ACC112 (cell line): Measurements from ENCODE around the gene ZBTB16.

ENCODE experiments used
- H2AFZ ChIP-seq: fragments of 200-600 bp; sonication (generic); one replicate; pipeline ENCODE4 v1.6.0; 2017; ENCODE audit warnings: antibody characterized with exemption, low read length; ENCODE audit not compliant: unreplicated experiment
- H3K27ac ChIP-seq: fragments of 200-600 bp; sonication (generic); 2 replicates; pipeline ENCODE4 v1.5.1; 2014; ENCODE audit warnings: low read depth, mild to moderate bottlenecking, antibody characterized with exemption, low read length, moderate library complexity
- H3K27me3 ChIP-seq: fragments of 200-600 bp; sonication (generic); 2 replicates; pipeline ENCODE4 v1.6.1; 2014; ENCODE audit warnings: mild to moderate bottlenecking, antibody characterized with exemption, low read length, moderate library complexity, mixed read lengths; ENCODE audit not compliant: insufficient read depth
- H3K36me3 ChIP-seq: fragments of 200-600 bp; sonication (generic); 2 replicates; pipeline ENCODE4 v1.6.1; 2016; ENCODE audit warnings: mild to moderate bottlenecking, antibody characterized with exemption, low read length, moderate library complexity, mixed read lengths; ENCODE audit not compliant: insufficient read depth
- H3K4me1 ChIP-seq: fragments of 200-600 bp; sonication (generic); one replicate; pipeline ENCODE4 v1.6.1; 2016; ENCODE audit warnings: low read length, mixed read lengths; ENCODE audit not compliant: insufficient read depth, unreplicated experiment, control insufficient read depth
- H3K4me3 ChIP-seq: fragments of 200-600 bp; sonication (generic); 2 replicates; pipeline ENCODE4 v1.5.1; 2014; ENCODE audit warnings: mild to moderate bottlenecking, low read depth, low read length
- H3K79me2 ChIP-seq: fragments of 200-600 bp; sonication (generic); one replicate; pipeline ENCODE4 v1.6.0; 2016; ENCODE audit warnings: low read length; ENCODE audit not compliant: control insufficient read depth, unreplicated experiment, insufficient read depth

ZBTB16 gene

DNA sequence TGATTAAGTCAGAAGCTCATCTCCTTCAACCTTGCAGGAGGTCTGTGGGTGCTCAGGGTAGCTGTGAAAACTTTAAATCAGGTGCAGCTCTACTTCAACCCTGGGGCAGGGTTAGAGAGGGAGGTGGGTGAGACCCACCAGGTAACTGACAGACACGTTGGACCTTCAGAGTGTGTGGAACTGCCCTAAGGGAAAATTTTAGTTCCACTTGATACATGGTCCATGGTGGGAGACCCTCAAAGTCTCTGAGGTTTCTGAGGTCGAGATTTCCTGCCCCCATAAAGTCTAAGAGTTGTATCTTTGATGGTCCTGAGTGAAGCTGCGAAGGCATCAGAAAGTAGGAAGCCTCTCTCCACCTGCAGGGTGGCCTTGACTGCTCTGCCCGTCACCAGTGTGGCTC is 212.8 kb downstream of the ZBTB16 start:
- Histone ChIP-seq H3K79me2 (no peaks in the 10 kb centered on the region), H3K27ac (no peak overlapping the region), H2AFZ (no peak overlapping the region), H3K27me3 (no peaks in the 10 kb centered on the region), H3K4me1 (no peaks in the 10 kb centered on the region), H3K36me3 (no peaks in the 10 kb centered on the region), H3K4me3 (no peak overlapping the region)

DNA sequence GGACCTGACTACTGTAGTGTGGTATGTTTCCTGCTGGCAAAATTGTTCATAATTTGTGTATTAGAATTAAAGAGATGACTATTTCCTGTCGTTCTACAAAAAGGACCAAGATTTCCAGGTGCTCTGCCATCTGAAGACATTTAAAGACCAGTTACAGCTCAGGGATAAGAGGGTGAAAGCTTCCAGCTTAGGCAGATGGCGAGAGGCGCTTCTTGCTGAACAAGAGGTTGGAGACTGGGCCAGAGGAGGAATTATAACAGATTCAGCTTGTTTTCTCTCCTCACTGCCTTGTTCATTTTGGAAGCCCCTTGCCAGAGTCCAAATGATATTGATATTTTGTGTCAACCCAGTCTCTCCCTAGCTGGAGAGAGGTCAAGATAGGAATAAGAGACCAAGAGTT is 213.6 kb downstream of the ZBTB16 start:
- no peaks in the 10 kb centered on the region for H3K79me2 ChIP-seq
- no peak overlapping the region for H3K4me3 ChIP-seq
- H3K36me3 ChIP-seq, result no peaks in the 10 kb centered on the region
- no peak overlapping the region for H2AFZ ChIP-seq
- H3K4me1 ChIP-seq, result no peaks in the 10 kb centered on the region
- H3K27me3 ChIP-seq, result no peaks in the 10 kb centered on the region
- H3K27ac ChIP-seq, result no peak overlapping the region

DNA sequence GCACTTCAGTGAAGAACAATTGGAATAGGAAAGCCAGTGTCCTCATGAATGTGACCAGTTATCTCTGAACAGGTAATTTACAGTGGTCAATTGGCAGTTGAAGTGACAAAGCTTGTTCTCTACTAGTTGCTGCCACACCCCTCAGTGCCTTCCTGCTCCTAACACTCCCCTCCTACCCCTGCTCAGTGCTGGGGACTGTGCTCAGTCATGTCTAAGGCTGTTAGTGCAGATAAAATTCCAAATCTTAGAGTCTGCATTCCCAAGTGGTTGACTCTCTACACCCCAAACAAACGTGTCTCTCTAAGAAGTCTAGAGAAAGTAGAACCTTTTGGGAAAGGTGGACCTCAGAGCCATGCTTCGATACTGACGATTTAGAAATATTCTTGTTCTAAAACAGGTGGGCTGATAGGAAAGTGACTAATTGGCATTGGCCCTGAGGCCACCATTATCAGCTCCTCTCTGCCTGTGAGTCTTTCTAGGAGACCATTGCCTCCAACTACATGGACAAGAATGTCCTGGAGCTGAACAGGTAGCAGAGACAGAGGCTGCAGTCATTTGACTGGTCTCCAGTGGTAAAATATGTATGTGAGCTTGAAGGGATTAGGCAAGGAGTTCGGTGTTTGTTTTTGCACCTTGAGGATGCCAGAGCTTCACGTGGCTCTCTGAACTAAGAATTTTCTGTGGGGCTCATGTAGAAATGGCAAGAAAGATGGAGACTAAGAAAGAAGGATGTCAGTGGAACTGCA is 214.6 kb downstream of the ZBTB16 start:
- Histone ChIP-seq H3K79me2 (no peaks in the 10 kb centered on the region), H3K27ac (no peak overlapping the region), H3K27me3 (no peaks in the 10 kb centered on the region), H2AFZ (no peak overlapping the region), H3K4me3 (no peak overlapping the region), H3K36me3 (no peaks in the 10 kb centered on the region), H3K4me1 (no peaks in the 10 kb centered on the region)

DNA sequence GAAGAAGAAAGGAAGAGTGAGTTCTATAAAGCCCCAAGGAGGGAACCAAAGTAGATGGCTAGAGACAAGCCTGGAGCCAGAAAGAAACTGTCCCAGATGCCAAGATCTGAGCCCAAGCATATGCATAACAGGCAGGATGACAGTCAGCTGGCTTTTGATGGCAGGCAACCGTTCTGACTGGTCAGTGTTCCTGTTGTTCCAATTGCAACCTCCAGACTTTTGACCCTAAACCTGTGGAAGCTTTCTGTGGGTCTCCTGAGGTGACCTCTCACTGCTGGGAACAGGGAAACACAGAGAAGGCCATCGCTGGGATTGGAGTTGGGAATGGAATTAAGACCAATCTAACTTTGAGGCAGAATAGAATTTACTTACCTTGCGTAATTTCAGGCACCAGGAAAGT is 215.1 kb downstream of the ZBTB16 start:
- H3K4me1 ChIP-seq, result peaks cover 4% of the 10 kb centered on the region
- H3K27me3 ChIP-seq, result no peaks in the 10 kb centered on the region
- no peak overlapping the region for H2AFZ ChIP-seq
- H3K79me2 ChIP-seq, result no peaks in the 10 kb centered on the region
- H3K27ac ChIP-seq, result no peak overlapping the region
- no peak overlapping the region for H3K4me3 ChIP-seq
- no peaks in the 10 kb centered on the region for H3K36me3 ChIP-seq

DNA sequence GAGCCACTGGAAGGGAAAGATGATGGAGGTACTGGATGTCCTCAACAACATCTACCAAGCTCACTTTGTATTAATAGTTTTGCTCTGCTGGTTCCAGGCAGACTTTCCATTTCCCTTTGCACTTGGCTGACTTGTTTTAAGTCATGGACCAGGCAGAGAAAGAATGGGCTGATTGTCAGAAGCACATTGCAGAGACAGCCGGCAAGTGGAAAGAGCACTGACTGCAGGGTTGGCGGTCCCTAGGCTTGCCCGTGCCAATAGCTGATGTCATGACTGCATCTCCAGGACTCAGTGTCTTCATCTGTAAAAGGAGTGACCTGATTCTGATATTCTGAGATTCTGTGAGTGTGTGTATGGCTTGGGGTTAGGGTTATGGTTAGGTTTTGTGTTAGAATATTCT is 215.8 kb downstream of the ZBTB16 start:
- Histone ChIP-seq H3K27ac (no peak overlapping the region), H3K4me1 (peaks cover 10% of the 10 kb centered on the region), H3K79me2 (no peaks in the 10 kb centered on the region), H3K27me3 (no peaks in the 10 kb centered on the region), H3K4me3 (no peak overlapping the region), H2AFZ (no peak overlapping the region), H3K36me3 (no peaks in the 10 kb centered on the region)

DNA sequence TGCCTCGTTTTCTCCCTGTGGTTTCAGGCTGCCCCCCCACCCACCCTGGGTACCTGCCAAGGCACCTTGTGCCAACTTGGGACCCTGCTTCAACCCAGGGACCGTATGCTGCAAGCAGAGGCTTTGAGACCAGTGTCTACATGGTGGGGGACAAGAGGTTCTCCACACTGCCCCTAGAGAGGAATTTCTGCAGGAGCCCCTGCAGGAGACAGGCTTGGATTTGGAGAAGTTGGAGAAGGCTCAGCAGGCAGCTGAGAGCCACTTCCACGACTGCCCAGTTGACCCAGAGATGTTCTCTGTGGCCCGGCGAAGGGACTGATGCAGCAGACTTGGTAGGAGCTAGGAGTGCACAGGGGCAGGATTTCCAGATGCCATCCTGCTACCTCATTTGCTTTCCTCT is 216.6 kb downstream of the ZBTB16 start:
- Histone ChIP-seq H2AFZ (no peak overlapping the region), H3K27me3 (no peaks in the 10 kb centered on the region)

DNA sequence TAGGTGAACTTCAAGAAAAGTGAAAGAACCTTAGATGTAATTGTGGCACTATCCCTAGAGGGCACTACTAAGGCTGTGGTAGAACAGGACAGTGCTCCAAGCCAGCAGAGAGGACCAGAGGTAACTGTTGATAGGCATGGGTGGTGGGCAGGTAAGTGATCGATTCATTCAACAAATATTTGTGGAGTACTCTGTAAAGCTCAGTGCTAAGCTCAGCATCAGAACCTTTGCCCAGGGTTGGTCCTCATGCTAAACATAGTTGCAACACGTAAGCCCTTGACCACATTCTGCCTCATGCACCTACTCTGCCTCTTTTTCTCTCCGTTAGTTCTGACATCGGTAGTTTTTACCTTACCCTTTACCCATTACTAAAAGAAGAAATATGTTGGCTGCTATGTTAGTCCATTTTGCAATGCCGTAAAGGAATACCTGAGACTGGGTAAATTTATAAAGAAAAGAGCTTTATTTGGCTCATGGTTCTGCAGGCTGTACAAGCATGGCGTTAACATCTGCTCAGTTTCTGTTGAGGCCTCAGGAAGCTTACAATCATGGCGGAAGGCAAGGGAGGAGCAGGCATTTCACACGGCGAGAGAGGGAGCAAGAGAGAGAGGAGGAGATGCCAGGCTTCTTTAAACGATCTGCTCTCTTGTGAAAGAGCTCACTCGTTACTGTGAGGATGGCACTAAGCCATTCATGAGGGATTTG is 218.3 kb downstream of the ZBTB16 start:
- Histone ChIP-seq H3K36me3 (no peaks in the 10 kb centered on the region), H3K27ac (no peak overlapping the region), H3K27me3 (no peaks in the 10 kb centered on the region), H3K4me1 (peaks cover 22% of the 10 kb centered on the region), H3K4me3 (no peak overlapping the region), H3K79me2 (no peaks in the 10 kb centered on the region), H2AFZ (no peak overlapping the region)

More for the DNA sequence above, 216.6 kb downstream of the ZBTB16 start:
- no peaks in the 10 kb centered on the region for H3K79me2 ChIP-seq
- H3K27ac ChIP-seq, result no peak overlapping the region
- peaks cover 17% of the 10 kb centered on the region for H3K4me1 ChIP-seq
- no peaks in the 10 kb centered on the region for H3K36me3 ChIP-seq
- no peak overlapping the region for H3K4me3 ChIP-seq

DNA sequence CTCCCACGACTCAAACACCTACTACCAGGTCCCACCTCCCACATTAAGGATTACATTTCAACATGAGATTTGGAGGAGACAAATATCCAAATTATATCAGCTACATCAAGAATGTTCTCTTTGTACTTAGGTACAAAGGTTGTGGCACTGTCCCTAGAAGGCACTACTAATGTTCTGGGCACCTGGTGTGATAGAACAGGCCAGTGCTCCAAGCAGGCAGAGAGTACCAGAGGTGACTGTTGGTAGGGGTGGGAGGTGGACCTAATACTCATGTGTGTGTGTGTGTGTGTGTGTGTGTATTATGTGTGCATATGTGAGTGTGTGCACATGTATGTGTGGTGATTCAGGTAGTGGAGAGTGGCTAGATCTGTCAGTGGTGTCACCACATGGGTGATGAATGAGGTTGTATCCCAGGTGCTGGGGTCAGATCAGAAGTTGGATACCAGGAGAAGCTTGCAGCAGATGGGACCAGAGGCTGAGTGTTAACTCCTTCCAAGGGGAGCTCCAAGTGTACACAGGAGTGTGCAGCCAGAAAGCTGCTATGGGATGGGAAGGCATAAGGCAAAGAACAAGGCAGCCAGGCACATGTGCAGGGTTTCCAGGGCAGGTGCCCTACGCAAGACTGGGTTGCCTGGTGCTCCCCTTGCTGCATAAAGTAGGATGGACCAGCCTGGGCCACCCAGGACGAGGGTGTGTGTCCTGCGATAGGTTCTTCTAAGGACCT is 219.0 kb downstream of the ZBTB16 start:
- peaks cover 22% of the 10 kb centered on the region for H3K4me1 ChIP-seq
- no peaks in the 10 kb centered on the region for H3K36me3 ChIP-seq
- no peak overlapping the region for H3K27ac ChIP-seq
- no peak overlapping the region for H2AFZ ChIP-seq
- H3K79me2 ChIP-seq, result no peaks in the 10 kb centered on the region
- no peaks in the 10 kb centered on the region for H3K27me3 ChIP-seq
- H3K4me3 ChIP-seq, result no peak overlapping the region

DNA sequence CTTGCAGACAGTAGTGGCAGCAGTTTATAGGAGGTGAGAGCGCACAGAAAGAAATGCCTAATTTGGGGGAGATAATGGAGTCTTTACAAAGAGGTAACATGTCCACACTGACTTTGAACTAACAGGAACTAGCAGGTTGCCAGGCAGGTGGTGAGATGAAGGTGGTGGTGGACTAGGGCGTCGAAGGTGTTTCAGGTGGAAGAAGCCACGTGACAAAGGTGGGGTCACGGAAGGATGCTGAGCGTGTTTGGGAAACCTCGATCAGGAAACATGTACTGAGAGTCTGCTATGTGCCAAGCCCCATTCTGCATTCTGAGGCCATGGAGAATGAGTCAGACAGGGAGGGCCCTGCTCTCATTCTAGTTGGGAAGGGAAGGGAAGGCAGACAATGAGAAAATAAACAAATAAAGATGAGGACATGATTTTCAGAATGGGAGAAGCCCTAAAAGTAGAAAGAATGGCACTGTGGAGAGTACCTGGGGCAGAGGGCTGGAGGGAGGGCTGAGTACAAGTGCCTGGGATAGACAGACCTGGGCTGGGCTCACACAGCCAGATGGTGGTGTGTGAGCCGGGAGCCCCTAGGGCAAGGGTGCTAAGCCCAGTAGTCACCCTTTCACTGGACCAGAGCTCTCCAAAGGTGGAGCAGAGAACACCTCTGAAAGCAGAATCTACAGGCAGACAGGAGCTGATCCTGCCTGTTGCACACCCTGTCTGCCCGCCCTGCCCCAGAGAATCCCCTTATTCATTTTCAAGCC is 220.5 kb downstream of the ZBTB16 start:
- H3K27me3 ChIP-seq, result no peaks in the 10 kb centered on the region
- peaks cover 23% of the 10 kb centered on the region for H3K4me1 ChIP-seq
- H3K36me3 ChIP-seq, result no peaks in the 10 kb centered on the region
- H3K79me2 ChIP-seq, result no peaks in the 10 kb centered on the region
- H3K4me3 ChIP-seq, result no peak overlapping the region
- no peak overlapping the region for H2AFZ ChIP-seq
- no peak overlapping the region for H3K27ac ChIP-seq

DNA sequence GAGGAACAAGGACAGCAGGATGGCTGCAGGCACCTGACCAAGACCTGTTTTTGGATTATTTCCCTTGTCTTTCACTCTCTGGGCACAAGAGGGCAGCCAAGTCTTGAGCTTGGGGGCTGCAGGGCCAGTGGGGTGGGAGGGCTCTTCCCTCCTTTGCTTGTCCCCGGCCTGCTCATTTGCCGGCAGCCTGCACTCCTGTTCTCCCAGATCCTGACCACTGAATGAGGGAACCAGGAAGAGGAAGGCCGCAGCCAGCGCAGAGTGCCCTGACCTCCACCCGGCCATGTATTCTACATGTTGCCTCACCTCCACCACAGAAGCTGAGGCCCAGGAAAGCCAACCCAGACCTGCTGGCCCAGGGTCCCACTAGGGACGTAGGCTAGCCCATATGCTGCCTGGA is 221.2 kb downstream of the ZBTB16 start:
- peak overlapping the region; percentile 12; the same call in 1 of the 2 replicates for H3K27ac ChIP-seq
- H3K79me2 ChIP-seq, result no peaks in the 10 kb centered on the region
- peak overlapping the region; percentile 55 for H2AFZ ChIP-seq
- peaks cover 30% of the 10 kb centered on the region for H3K4me1 ChIP-seq
- no peaks in the 10 kb centered on the region for H3K36me3 ChIP-seq
- no peaks in the 10 kb centered on the region for H3K27me3 ChIP-seq
- H3K4me3 ChIP-seq, result no peak overlapping the region
